GM23248 (cell line): Measurements from ENCODE around the gene RNLS. TPM values are rescaled to one million over a fixed set of nuclear protein-coding genes. Genes with fewer than 3 reads are reported as not detected.

Experiments
- DNase-seq: peaks from one replicate; pipeline ENCODE4 v3.0.0-alpha.2; 2015
- H2AFZ ChIP-seq: fragments of 200-600 bp; sonication (generic); 2 replicates; pipeline ENCODE4 v1.6.1; 2016; ENCODE audit warnings: antibody characterized with exemption
- H3F3A ChIP-seq: fragments of 200-600 bp; sonication (generic); 2 replicates; pipeline ENCODE4 v1.6.1; 2016; ENCODE audit warnings: mild to moderate bottlenecking, antibody characterized with exemption, mixed run types; ENCODE audit not compliant: insufficient read depth
- H3K27ac ChIP-seq: fragments of 200-600 bp; sonication (generic); 2 replicates; pipeline ENCODE4 v1.5.1; 2016; ENCODE audit warnings: mild to moderate bottlenecking
- H3K27me3 ChIP-seq: fragments of 200-600 bp; sonication (generic); replicated peaks from 2 replicates; pipeline ENCODE4 v1.6.1; 2016; ENCODE audit warnings: mild to moderate bottlenecking; ENCODE audit not compliant: insufficient read depth
- H3K36me3 ChIP-seq: fragments of 200-600 bp; sonication (generic); 2 replicates; pipeline ENCODE4 v1.6.1; 2016; ENCODE audit warnings: low read depth, mild to moderate bottlenecking
- H3K4me1 ChIP-seq: fragments of 200-600 bp; sonication (generic); 2 replicates; pipeline ENCODE4 v1.6.1; 2016; ENCODE audit warnings: mild to moderate bottlenecking; ENCODE audit not compliant: insufficient read depth
- H3K4me2 ChIP-seq: fragments of 200-600 bp; sonication (generic); one replicate; pipeline ENCODE4 v1.6.1; 2016; ENCODE audit warnings: mild to moderate bottlenecking; ENCODE audit not compliant: unreplicated experiment
- H3K4me3 ChIP-seq: fragments of 200-600 bp; sonication (generic); 2 replicates; pipeline ENCODE4 v1.5.1; 2016; ENCODE audit warnings: mild to moderate bottlenecking
- H3K79me2 ChIP-seq: fragments of 200-600 bp; sonication (generic); 2 replicates; pipeline ENCODE4 v1.6.1; 2016; ENCODE audit warnings: mild to moderate bottlenecking; ENCODE audit not compliant: insufficient read depth
- H3K9ac ChIP-seq: fragments of 200-600 bp; sonication (generic); 2 replicates; pipeline ENCODE4 v1.6.1; 2016; ENCODE audit warnings: mild to moderate bottlenecking
- H3K9me2 ChIP-seq: fragments of 200-600 bp; sonication (generic); 2 replicates; pipeline ENCODE4 v1.6.1; 2016; ENCODE audit warnings: mixed run types, mild to moderate bottlenecking, moderate library complexity; ENCODE audit not compliant: insufficient read depth
- H3K9me3 ChIP-seq: fragments of 200-600 bp; sonication (generic); one replicate; pipeline ENCODE4 v1.6.1; 2017; ENCODE audit warnings: low read depth
- H4K20me1 ChIP-seq: fragments of 200-600 bp; sonication (generic); 2 replicates; pipeline ENCODE4 v1.6.0; 2016; ENCODE audit not compliant: insufficient read depth
- EZH2 ChIP-seq: fragments of 200-600 bp; sonication (generic); IDR thresholded peaks from 2 replicates; pipeline ENCODE4 v1.6.1; 2018; ENCODE audit warnings: antibody characterized with exemption, mild to moderate bottlenecking; ENCODE audit not compliant: insufficient read depth, poor library complexity, severe bottlenecking
- EZH2phosphoT487 ChIP-seq: fragments of 200-600 bp; sonication (generic); IDR thresholded peaks from 2 replicates; pipeline ENCODE4 v1.6.1; 2018; ENCODE audit warnings: antibody characterized with exemption, moderate library complexity, mild to moderate bottlenecking, low read depth; ENCODE audit not compliant: insufficient read depth
- WGBS, 2 experiments: methylation state at CpG; one replicate each; pipeline ENCODE4 v1.1.6; 2015 to 2017; ENCODE audit warnings: low lambda C conversion rate in 2 of 2, low coverage in 1 of 2; ENCODE audit errors: missing lambda C conversion rate in 2 of 2; 5-methylcytosine and 5-hydroxymethylcytosine counted together
- in situ Hi-C: fragments of 300-500 bp; cut with MboI; formaldehyde crosslinking; loops from 2 replicates; pipeline ENCODE4 v1.15.0; 2020
- polyA plus RNA-seq: library from polyadenylated mRNA; unstranded; fragments of >200 nt; fragmentation: Nextera tagmentation; extraction: Ambion mirVana; gene quantifications from 2 replicates; pipeline ENCODE4 v1.2.1, GENCODE V29; 2016
- total RNA-seq: library from RNA; depleted of rRNA; stranded (reverse); fragments of >200 nt; shearing (Covaris generic); gene quantifications from 2 replicates; pipeline ENCODE4 v1.2.3, GENCODE V29; 2014

The RNLS gene
- total and polyA plus RNA-seq, 2 experiments from 2014 or later = 11.5 to 23.1 TPM

- H4K20me1 ChIP-seq = no peaks in the 10 kb centered on the region
- TF ChIP-seq EZH2phosphoT487 (no peak), EZH2 (no peak)
- H3K27me3 ChIP-seq = no peaks in the 10 kb centered on the region
- H3F3A ChIP-seq = no peaks in the 10 kb centered on the region
- H3K9ac ChIP-seq = no peak overlapping the region
- in situ Hi-C loops = no loop called here
- DNase-seq = no peak
- no peaks in the 10 kb centered on the region for H3K9me2 ChIP-seq
- 48% methylated on average over 6 of the region's 6 CpGs for WGBS, 2 experiments
- no peaks in the 10 kb centered on the region for H3K79me2 ChIP-seq
- H3K4me1 ChIP-seq = no peaks in the 10 kb centered on the region
- no peak overlapping the region for H2AFZ ChIP-seq
- H3K9me3 ChIP-seq = no peaks in the 10 kb centered on the region
- no peak overlapping the region for H3K4me2 ChIP-seq
- H3K36me3 ChIP-seq = no peaks in the 10 kb centered on the region
- no peak overlapping the region for H3K27ac ChIP-seq
- H3K4me3 ChIP-seq = no peak overlapping the region
These were observed 349.2 kb downstream of the RNLS start for GRCh38 chr10:88233870-88234269.

- Histone ChIP-seq H3F3A (no peaks in the 10 kb centered on the region), H3K9me2 (no peaks in the 10 kb centered on the region), H3K4me2 (no peak overlapping the region), H3K27ac (no peak overlapping the region), H4K20me1 (no peaks in the 10 kb centered on the region), H3K79me2 (no peaks in the 10 kb centered on the region), H2AFZ (no peak overlapping the region), H3K36me3 (no peaks in the 10 kb centered on the region), H3K4me1 (no peaks in the 10 kb centered on the region), H3K4me3 (no peak overlapping the region), H3K9ac (no peak overlapping the region), H3K27me3 (no peaks in the 10 kb centered on the region), H3K9me3 (no peaks in the 10 kb centered on the region)
- DNase-seq = no peak
- in situ Hi-C loops = no loop called here
- WGBS, 2 experiments = 84 to 85% methylated on average over 7 of the region's 7 CpGs
- no peak for TF ChIP-seq EZH2phosphoT487
- TF ChIP-seq EZH2 = no peak
These were observed 350.1 kb downstream of the RNLS start for GRCh38 chr10:88232983-88233543.

- TF ChIP-seq EZH2 (no peak), EZH2phosphoT487 (no peak)
- DNase-seq = peak; percentile 48
- no peaks in the 10 kb centered on the region for H3K4me1 ChIP-seq
- no peaks in the 10 kb centered on the region for H3K9me3 ChIP-seq
- no peaks in the 10 kb centered on the region for H3K9me2 ChIP-seq
- no peaks in the 10 kb centered on the region for H3K36me3 ChIP-seq
- H2AFZ ChIP-seq = no peak overlapping the region
- H3K4me2 ChIP-seq = no peak overlapping the region
- no peak overlapping the region for H3K27ac ChIP-seq
- 31% methylated on average over 5 of the region's 5 CpGs for WGBS, 2 experiments
- no peak overlapping the region for H3K4me3 ChIP-seq
- no peaks in the 10 kb centered on the region for H3K79me2 ChIP-seq
- no peaks in the 10 kb centered on the region for H4K20me1 ChIP-seq
- no peak overlapping the region for H3K9ac ChIP-seq
- no peaks in the 10 kb centered on the region for H3F3A ChIP-seq
- no peaks in the 10 kb centered on the region for H3K27me3 ChIP-seq
- in situ Hi-C loops = no loop called here
These were observed 350.9 kb downstream of the RNLS start for GRCh38 chr10:88232029-88232895.

GRCh38 chr10:88230251-88230650 is 352.9 kb downstream of the RNLS start:
- no peak overlapping the region for H2AFZ ChIP-seq
- no peaks in the 10 kb centered on the region for H3F3A ChIP-seq
- no peak for DNase-seq
- H3K79me2 ChIP-seq = no peaks in the 10 kb centered on the region
- no peak for TF ChIP-seq EZH2phosphoT487
- no peak for TF ChIP-seq EZH2
- in situ Hi-C loops = no loop called here
- H3K9ac ChIP-seq = no peak overlapping the region
- no peak overlapping the region for H3K4me2 ChIP-seq
- no peak overlapping the region for H3K4me3 ChIP-seq
- H3K4me1 ChIP-seq = no peaks in the 10 kb centered on the region
- no peaks in the 10 kb centered on the region for H3K9me2 ChIP-seq
- H3K27ac ChIP-seq = no peak overlapping the region
- no peaks in the 10 kb centered on the region for H4K20me1 ChIP-seq
- H3K36me3 ChIP-seq = no peaks in the 10 kb centered on the region
- 74 to 75% methylated on average over 8 of the region's 8 CpGs for WGBS, 2 experiments
- H3K9me3 ChIP-seq = no peaks in the 10 kb centered on the region
- no peaks in the 10 kb centered on the region for H3K27me3 ChIP-seq
